Panc1 (cell line): Measurements from ENCODE around the gene CD244.

ENCODE experiments used
- POLR2AphosphoS5 ChIP-seq: IDR thresholded peaks from 2 replicates; pipeline ENCODE4 v1.6.1; 2012; ENCODE audit warnings: mild to moderate bottlenecking, low read depth, low read length, moderate library complexity
- SIN3A ChIP-seq: IDR thresholded peaks from 2 replicates; pipeline ENCODE4 v1.6.1; 2012; ENCODE audit warnings: low read depth, mild to moderate bottlenecking, low read length, moderate library complexity, borderline replicate concordance; ENCODE audit not compliant: insufficient read depth
- TCF7L2 ChIP-seq: IDR thresholded peaks from 2 replicates; pipeline ENCODE4 v1.6.1; 2011; ENCODE audit warnings: mild to moderate bottlenecking, low read depth, low read length, inconsistent platforms
- TF ChIP-seq, protein P1 (sequence below): fragments of 450-650 bp; IDR thresholded peaks from 2 replicates; pipeline ENCODE4 v1.5.1; 2017; ENCODE audit warnings: mild to moderate bottlenecking
- TF ChIP-seq, protein P2 (sequence below), 2 experiments: IDR thresholded peaks; 2 replicates each; pipeline ENCODE4 v1.6.1; 2011 to 2012; ENCODE audit warnings: low read depth in 2 of 2, control low read depth in 1 of 2, low read length in 1 of 2, mild to moderate bottlenecking in 1 of 2, moderate library complexity in 1 of 2; ENCODE audit not compliant: insufficient read depth in 1 of 2

DNA sequence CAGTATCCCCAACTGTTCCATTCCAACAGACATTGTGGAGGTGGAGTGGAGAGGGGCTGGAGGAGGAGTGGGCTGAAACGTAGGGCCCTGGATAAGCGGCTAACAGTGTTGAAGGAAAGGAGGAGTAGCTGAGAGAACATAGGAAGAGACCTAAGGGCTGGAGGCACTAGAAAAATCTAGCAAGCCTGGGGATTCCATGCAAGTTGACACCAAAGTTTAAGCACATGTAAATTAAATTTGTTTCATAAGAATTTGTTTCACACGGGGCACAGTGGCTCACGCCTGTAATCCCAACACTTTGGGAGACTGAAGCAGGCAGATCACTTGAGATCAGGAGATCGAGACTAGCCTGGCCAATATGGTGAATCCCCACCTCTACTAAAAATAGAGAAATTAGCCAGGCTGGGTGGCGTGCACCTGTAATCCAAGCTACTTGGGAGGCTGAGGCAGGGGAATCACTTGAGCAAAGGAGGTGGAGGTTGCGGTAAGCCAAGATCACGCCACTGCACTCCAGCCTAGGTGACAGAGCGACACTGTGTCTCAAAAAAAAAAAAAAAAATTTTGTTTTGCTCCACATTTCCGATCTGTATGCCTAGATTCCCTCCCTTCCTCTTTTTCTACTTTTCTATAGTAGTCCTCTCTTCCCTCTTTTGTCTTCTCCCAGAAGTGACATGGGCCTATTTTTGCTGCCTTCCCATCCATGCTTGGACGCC lies 530 bp upstream of the CD244 start:
- TF ChIP-seq, protein P1, sequence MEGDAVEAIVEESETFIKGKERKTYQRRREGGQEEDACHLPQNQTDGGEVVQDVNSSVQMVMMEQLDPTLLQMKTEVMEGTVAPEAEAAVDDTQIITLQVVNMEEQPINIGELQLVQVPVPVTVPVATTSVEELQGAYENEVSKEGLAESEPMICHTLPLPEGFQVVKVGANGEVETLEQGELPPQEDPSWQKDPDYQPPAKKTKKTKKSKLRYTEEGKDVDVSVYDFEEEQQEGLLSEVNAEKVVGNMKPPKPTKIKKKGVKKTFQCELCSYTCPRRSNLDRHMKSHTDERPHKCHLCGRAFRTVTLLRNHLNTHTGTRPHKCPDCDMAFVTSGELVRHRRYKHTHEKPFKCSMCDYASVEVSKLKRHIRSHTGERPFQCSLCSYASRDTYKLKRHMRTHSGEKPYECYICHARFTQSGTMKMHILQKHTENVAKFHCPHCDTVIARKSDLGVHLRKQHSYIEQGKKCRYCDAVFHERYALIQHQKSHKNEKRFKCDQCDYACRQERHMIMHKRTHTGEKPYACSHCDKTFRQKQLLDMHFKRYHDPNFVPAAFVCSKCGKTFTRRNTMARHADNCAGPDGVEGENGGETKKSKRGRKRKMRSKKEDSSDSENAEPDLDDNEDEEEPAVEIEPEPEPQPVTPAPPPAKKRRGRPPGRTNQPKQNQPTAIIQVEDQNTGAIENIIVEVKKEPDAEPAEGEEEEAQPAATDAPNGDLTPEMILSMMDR = no peak
- TF ChIP-seq, protein P2, sequence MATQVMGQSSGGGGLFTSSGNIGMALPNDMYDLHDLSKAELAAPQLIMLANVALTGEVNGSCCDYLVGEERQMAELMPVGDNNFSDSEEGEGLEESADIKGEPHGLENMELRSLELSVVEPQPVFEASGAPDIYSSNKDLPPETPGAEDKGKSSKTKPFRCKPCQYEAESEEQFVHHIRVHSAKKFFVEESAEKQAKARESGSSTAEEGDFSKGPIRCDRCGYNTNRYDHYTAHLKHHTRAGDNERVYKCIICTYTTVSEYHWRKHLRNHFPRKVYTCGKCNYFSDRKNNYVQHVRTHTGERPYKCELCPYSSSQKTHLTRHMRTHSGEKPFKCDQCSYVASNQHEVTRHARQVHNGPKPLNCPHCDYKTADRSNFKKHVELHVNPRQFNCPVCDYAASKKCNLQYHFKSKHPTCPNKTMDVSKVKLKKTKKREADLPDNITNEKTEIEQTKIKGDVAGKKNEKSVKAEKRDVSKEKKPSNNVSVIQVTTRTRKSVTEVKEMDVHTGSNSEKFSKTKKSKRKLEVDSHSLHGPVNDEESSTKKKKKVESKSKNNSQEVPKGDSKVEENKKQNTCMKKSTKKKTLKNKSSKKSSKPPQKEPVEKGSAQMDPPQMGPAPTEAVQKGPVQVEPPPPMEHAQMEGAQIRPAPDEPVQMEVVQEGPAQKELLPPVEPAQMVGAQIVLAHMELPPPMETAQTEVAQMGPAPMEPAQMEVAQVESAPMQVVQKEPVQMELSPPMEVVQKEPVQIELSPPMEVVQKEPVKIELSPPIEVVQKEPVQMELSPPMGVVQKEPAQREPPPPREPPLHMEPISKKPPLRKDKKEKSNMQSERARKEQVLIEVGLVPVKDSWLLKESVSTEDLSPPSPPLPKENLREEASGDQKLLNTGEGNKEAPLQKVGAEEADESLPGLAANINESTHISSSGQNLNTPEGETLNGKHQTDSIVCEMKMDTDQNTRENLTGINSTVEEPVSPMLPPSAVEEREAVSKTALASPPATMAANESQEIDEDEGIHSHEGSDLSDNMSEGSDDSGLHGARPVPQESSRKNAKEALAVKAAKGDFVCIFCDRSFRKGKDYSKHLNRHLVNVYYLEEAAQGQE (IDR thresholded peaks at IDR 0.05; ENCODE audit: insufficient read depth in 1 of 2, low read depth in 2 of 2, low read length in 1 of 2) = no peak
- TF ChIP-seq POLR2AphosphoS5 (no peak), SIN3A (no peak), TCF7L2 (no peak)
